GM21528 (cell line): ENCODE measurements around the gene POC1A.
"Not testable (repeated sequence)": the region's sequence is repeated elsewhere in the genome, so short reads cannot be mapped to it uniquely, and the experiment has no call there.

Source experiments
- ATAC-seq: cut with Tn5 transposase; IDR thresholded peaks from one replicate; pipeline ENCODE4 v1.9.1; 2021; ENCODE audit warnings: mild to moderate bottlenecking, moderate library complexity; ENCODE audit not compliant: unreplicated experiment, low FRiP score

POC1A gene

GRCh38 chr3:52036222-52036694, 118.0 kb downstream of the POC1A start:
- no peak for ATAC-seq

GRCh38 chr3:52034651-52035050, 119.6 kb downstream of the POC1A start:
- no peak for ATAC-seq

DNA sequence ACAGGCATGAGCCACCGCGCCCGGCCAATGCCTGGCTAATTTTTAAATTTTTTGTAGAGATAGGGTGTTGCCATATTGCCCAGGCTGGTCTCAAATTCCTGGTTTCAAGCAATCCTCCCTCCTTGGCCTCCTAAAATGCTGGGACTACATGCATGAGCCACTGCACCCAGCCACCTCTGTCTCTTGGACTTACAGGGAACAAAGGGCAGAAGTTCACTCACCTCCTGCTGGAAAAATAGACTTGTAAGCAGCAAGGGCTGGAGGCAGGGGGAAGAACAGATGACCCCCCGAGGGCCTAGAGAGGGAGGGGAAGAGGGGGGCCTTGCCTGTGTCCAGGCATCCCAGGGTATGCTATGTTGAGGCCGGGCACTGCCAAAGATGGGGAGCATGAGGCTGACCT, 120.0 kb downstream of the POC1A start:
- no peak for ATAC-seq

- not testable (repeated sequence) for ATAC-seq
Observed at GRCh38 chr3:52033748-52034147, 120.5 kb downstream of the POC1A start.

GRCh38 chr3:52032702-52033408, 121.4 kb downstream of the POC1A start:
- ATAC-seq: no peak

DNA sequence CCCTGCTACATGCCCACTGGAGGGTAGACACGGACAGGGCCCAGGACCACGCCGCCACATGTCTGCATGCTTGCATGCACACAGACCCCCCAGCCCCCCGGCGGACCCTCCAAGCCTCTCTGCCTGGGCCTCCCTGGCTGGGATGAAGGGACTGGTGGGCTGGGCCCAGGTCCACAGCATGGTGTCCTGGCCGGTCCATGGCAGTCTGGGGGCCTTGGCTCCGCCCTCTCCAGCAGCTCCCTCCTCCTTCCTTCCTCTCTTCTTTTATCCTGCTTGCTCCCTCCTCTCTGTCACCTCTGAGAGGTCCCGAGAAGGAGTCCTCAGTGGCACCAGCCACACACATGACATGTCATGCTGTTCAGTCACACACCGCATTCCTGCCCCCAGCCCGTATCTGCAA, 122.3 kb downstream of the POC1A start:
- ATAC-seq: no peak

GRCh38 chr3:52030714-52031310, 123.4 kb downstream of the POC1A start:
- no peak for ATAC-seq

DNA sequence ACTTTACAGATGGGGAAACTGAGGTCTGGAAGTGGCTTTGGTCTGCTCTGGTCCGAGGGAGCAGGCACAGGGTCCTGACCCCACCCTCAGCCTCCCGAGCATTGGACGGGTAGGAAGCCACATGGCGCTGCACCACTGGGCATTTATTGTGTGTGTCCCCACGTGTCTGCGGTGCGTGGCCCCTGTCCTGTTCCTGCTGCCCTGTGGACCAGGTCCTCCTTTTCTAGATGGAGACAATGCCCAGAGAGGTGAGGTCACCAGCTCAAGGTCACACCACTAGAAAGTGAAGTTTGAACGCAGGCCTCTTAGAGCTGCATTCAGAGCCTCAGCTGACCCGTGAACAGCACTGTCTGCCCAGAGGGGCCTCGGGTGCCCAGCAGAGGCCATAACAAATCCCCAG, 124.7 kb downstream of the POC1A start:
- ATAC-seq: no peak

- no peak for ATAC-seq
Observed at GRCh38 chr3:52029053-52029452, 125.2 kb downstream of the POC1A start.

DNA sequence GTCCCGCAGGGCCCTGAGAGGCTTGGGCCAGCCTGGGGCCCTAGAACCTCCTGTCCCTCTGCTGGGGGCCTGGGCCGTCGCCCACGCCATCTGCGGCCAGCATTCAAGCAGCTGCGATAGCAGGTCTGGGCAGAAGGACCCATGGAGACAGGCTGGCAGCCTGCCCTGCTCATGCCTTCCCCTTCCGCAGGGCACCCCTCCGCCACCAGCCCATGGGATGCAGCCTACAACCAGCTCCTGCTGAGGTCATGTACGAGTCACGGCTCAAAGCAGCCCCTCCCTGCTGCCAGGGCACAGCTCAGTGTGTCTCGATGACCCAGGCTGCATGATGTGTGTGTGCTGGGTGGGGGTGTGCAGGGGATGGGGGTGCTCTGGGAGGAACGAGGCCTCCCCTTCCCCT, 125.7 kb downstream of the POC1A start:
- ATAC-seq: no peak

- ATAC-seq: no peak
Observed at GRCh38 chr3:52026041-52026440, 128.2 kb downstream of the POC1A start.

DNA sequence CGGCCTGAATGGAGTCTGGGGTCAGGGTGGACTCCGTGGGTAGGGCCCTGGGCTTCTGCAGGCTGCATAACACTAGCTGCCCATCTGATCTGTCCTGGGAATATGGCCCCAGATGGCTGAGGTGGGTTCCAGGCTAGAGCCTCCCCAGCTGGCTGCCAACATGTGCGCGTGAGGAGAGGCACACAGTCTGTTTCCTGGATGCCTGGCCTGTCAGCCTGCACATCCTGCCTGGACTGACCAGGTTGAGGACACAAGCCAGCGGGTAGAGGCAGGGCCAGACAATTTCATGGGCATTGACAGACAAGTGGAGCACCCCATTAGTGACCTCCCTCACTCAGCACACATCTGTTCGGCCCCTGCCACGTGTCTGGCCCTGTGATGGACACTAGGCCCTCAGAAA, 128.8 kb downstream of the POC1A start:
- no peak for ATAC-seq
